Testis (tissue), 3 donors: ENCODE measurements around the gene GNB3. TPM values are rescaled to one million over a fixed set of nuclear protein-coding genes. Genes with fewer than 3 reads are reported as not detected.

Source experiments
- DNase-seq: peaks from one replicate; pipeline ENCODE4 v3.0.0-alpha.2; 2019
- H3K27ac ChIP-seq, 2 donors: fragments of 200-600 bp; sonication (generic); one replicate each; pipeline ENCODE4 v1.5.1; 2019
- H3K27me3 ChIP-seq: fragments of 200-600 bp; sonication (generic); one replicate; pipeline ENCODE4 v1.5.1; 2019
- H3K36me3 ChIP-seq: fragments of 200-600 bp; sonication (generic); one replicate; pipeline ENCODE4 v1.5.1; 2017; ENCODE audit warnings: low read depth; ENCODE audit errors: missing control alignments
- H3K4me1 ChIP-seq: fragments of 200-600 bp; sonication (generic); one replicate; pipeline ENCODE4 v1.5.1; 2019
- H3K4me3 ChIP-seq, 2 donors: fragments of 200-600 bp; sonication (generic); one replicate each; pipeline ENCODE4 v1.5.1; 2017 to 2019
- H3K9me3 ChIP-seq: fragments of 200-600 bp; sonication (generic); one replicate; pipeline ENCODE4 v1.5.1; 2017
- POLR2A ChIP-seq: fragments of 450-650 bp; IDR thresholded peaks from one replicate; pipeline ENCODE4 v1.6.1; 2017; ENCODE audit warnings: antibody characterized with exemption, mild to moderate bottlenecking, moderate library complexity
- WGBS, 2 donors: methylation state at CpG; one replicate each; pipeline ENCODE4 v1.1.5; 2018; 5-methylcytosine and 5-hydroxymethylcytosine counted together
- intact Hi-C: fragments of 100-400 bp; cut with DNase I; formaldehyde crosslinking; loops from one replicate; pipeline ENCODE4 v1.15.1; 2023; ENCODE audit warnings: low total_unique reads
- polyA plus RNA-seq: library from polyadenylated mRNA; stranded (reverse); fragments of 350-450 nt; fragmentation: Illumina TruSeq; extraction: RNeasy Lipid Tissue Mini Kit (QIAGEN cat#74804); gene quantifications from one replicate; pipeline ENCODE4 v1.2.3, GENCODE V29; 2014; ENCODE audit warnings: low read depth, low replicate concordance; ENCODE audit not compliant: insufficient read depth
- total RNA-seq, 2 donors: library from RNA; depleted of rRNA; stranded (reverse); fragments of >200 nt; gene quantifications; one replicate each; pipeline ENCODE4 v1.2.3, GENCODE V29; 2016
- TF ChIP-seq, protein P1 (sequence below), 3 experiments: fragments of 450-650 bp in 2 of 3; fragments of 200-600 bp in 1 of 3; sonication (generic) in 1 of 3; IDR thresholded peaks; one replicate each; pipeline ENCODE4 v1.5.1; 2016 to 2019; ENCODE audit warnings: antibody characterized with exemption in 3 of 3, mild to moderate bottlenecking in 2 of 3, moderate library complexity in 1 of 3

Gene GNB3
- total and polyA plus RNA-seq, 3 donors from 2014 or later, result 1.6 to 5.0 (median 4.8) TPM

DNA sequence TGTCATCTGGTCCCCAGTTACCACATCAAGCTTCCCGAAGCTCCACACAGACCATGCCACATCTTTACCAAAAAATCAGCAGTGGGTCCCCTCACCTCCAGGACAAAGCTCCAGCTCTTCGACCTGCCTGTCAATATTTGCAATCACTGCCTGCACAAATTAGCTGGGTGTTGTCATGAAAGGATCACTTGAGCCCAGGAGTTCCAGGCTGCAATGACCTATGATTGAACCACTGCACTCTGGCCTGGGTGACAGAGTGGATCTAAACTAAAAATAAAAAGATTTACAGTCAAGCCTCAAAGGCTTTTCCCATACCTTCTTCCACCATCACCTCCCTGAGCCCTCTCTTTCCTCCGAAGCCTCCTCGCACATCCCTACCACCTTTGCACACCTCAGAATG, 44.1 kb upstream of the GNB3 start:
- Histone ChIP-seq H3K36me3 (no peaks in the 10 kb centered on the region), H3K27me3 (no peaks in the 10 kb centered on the region), H3K4me3 (no peak overlapping the region), H3K4me1 (peaks cover 5% of the 10 kb centered on the region), H3K9me3 (no peaks in the 10 kb centered on the region), H3K27ac (no peak overlapping the region)
- DNase-seq, result no peak
- TF ChIP-seq, protein P1, sequence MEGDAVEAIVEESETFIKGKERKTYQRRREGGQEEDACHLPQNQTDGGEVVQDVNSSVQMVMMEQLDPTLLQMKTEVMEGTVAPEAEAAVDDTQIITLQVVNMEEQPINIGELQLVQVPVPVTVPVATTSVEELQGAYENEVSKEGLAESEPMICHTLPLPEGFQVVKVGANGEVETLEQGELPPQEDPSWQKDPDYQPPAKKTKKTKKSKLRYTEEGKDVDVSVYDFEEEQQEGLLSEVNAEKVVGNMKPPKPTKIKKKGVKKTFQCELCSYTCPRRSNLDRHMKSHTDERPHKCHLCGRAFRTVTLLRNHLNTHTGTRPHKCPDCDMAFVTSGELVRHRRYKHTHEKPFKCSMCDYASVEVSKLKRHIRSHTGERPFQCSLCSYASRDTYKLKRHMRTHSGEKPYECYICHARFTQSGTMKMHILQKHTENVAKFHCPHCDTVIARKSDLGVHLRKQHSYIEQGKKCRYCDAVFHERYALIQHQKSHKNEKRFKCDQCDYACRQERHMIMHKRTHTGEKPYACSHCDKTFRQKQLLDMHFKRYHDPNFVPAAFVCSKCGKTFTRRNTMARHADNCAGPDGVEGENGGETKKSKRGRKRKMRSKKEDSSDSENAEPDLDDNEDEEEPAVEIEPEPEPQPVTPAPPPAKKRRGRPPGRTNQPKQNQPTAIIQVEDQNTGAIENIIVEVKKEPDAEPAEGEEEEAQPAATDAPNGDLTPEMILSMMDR (IDR thresholded peaks at IDR 0.05), result no peak
- intact Hi-C loops, result no loop called here
- WGBS, 2 donors, result 95 to 100% methylated on average over 4 of the region's 4 CpGs

DNA sequence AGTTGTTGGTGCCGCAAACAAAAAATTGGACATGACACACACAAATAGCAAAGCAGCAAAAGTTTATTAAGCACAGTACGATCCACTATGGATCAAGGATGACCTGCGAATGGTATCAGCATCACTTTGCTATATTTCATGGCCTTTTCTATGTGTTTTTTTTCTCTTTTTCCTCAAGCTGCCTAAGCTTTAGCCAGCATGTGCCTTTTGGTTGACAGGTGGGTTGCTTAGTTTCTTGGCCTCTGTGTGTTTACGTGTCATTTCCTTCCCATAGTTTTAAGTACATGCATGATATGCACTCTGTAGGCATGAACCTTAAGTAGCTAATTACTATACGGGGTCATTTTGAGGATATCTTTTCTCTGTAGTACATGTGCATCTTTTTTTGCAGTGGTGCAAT, 41.6 kb upstream of the GNB3 start:
- Histone ChIP-seq H3K36me3 (no peaks in the 10 kb centered on the region), H3K4me3 (no peak overlapping the region), H3K9me3 (no peaks in the 10 kb centered on the region), H3K27ac (no peak overlapping the region), H3K27me3 (no peaks in the 10 kb centered on the region), H3K4me1 (no peaks in the 10 kb centered on the region)
- no peak for DNase-seq
- no peak for TF ChIP-seq POLR2A
- TF ChIP-seq, protein P1 (IDR thresholded peaks at IDR 0.05), result no peak
- intact Hi-C loops, result no loop called here
- WGBS, 2 donors, result 89 to 96% methylated on average over 5 of the region's 5 CpGs

DNA sequence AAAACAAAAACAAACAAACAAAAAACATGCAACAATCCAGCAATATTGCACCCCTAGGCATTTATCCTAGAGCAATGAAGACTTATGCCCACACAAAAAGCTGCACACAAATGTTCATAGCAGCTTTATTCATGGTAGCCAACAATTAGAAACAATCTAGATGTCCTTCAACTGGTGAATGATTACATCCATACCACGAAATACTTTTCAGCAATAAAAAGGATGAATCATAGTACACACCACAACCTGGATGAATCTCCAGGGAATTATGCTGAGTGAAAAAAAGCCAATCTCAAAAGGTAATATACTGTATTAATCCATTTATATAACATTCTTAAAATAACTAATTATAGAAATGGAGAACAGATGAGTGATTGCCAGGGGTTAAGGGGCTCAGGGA, 33.6 kb upstream of the GNB3 start:
- Histone ChIP-seq H3K27me3 (no peaks in the 10 kb centered on the region), H3K9me3 (no peaks in the 10 kb centered on the region), H3K27ac (no peak overlapping the region), H3K4me3 (no peak overlapping the region), H3K4me1 (no peaks in the 10 kb centered on the region), H3K36me3 (no peaks in the 10 kb centered on the region)
- no peak for DNase-seq
- TF ChIP-seq, protein P1 (IDR thresholded peaks at IDR 0.05), result no peak
- TF ChIP-seq POLR2A, result no peak
- WGBS, 2 donors, result 52 to 56% methylated on average over 1 of the region's 1 CpG
- intact Hi-C loops, result no loop called here

DNA sequence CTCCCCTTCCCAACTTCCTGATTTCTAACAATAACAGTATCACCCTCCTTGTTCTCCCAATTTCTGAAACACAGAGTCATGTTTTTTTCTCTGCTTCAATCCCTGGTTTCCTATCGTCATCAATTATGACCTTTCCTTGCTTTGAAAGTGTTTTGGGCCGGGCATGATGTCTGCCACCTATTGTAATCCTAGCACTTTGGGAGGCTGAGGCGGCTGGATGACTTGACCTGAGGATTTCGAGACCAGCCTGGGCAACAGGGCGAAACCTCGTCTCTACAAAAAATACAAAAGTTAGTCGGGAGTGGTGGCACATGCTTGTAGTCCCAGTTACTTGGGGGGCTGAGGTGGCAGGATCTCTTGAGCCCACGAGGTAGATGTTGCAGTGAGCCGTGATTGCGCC, 31.7 kb upstream of the GNB3 start:
- Histone ChIP-seq H3K4me1 (no peaks in the 10 kb centered on the region), H3K4me3 (no peak overlapping the region), H3K36me3 (no peaks in the 10 kb centered on the region), H3K9me3 (no peaks in the 10 kb centered on the region), H3K27me3 (no peaks in the 10 kb centered on the region), H3K27ac (no peak overlapping the region)
- intact Hi-C loops, result no loop called here
- no peak for DNase-seq
- WGBS, 2 donors, result 86 to 89% methylated on average over 10 of the region's 10 CpGs
- TF ChIP-seq, protein P1 (IDR thresholded peaks at IDR 0.05), result no peak
- TF ChIP-seq POLR2A, result no peak

DNA sequence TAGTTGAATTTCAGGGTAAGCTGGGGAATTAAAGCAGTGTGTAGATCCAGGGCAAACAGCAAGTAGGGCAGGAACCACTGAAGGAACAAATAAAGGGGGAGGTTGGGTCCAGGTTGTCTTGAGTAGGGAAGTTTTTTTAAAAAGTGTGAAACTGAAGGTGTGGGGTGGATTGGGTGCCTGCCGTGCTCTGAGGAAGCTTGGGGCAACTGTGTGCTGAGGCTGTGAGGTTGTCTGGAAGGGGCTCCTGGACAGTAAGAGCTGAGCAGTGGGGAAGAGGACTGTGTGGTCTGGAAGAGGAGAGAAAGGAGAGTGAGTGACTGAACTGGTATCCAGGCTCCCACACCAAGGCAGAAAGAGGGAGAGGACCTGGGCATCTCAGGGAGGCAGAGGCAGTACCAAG, 30.0 kb upstream of the GNB3 start:
- DNase-seq, result no peak
- Histone ChIP-seq H3K27ac (no peak overlapping the region), H3K4me1 (no peaks in the 10 kb centered on the region), H3K36me3 (no peaks in the 10 kb centered on the region), H3K27me3 (no peaks in the 10 kb centered on the region), H3K9me3 (no peaks in the 10 kb centered on the region), H3K4me3 (no peak overlapping the region)
- WGBS, 2 donors, result 78 to 88% methylated on average over 1 of the region's 1 CpG
- TF ChIP-seq, protein P1 (IDR thresholded peaks at IDR 0.05), result no peak
- TF ChIP-seq POLR2A, result no peak
- intact Hi-C loops, result no loop called here
